Measurements from ENCODE around the gene LRRTM4.

DNA sequence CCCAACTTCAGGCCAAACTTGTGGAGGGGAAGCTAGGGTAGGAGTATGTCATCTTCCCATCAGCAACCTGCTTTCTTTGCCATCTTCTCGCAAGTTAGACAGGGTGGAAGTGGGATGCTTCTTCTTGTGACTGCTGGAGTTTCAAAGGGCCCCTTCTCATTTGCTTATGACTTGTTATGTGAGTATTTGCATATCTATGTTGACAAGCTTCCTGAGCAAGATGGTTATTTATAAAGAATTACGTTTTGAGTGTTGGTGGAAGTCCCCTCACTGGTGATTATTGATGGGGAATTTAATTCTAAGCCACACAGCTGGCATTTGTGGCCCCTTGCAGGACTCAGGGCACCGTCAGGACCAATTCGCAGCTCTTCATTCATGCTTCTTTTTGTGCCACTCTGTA, 791.0 kb downstream of the LRRTM4 start:
- TF ChIP-seq POLR2A (IDR thresholded peaks at IDR 0.05), result no peak
- TF ChIP-seq, protein P1, sequence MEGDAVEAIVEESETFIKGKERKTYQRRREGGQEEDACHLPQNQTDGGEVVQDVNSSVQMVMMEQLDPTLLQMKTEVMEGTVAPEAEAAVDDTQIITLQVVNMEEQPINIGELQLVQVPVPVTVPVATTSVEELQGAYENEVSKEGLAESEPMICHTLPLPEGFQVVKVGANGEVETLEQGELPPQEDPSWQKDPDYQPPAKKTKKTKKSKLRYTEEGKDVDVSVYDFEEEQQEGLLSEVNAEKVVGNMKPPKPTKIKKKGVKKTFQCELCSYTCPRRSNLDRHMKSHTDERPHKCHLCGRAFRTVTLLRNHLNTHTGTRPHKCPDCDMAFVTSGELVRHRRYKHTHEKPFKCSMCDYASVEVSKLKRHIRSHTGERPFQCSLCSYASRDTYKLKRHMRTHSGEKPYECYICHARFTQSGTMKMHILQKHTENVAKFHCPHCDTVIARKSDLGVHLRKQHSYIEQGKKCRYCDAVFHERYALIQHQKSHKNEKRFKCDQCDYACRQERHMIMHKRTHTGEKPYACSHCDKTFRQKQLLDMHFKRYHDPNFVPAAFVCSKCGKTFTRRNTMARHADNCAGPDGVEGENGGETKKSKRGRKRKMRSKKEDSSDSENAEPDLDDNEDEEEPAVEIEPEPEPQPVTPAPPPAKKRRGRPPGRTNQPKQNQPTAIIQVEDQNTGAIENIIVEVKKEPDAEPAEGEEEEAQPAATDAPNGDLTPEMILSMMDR (IDR thresholded peaks at IDR 0.05), result no peak

All from thyroid gland (tissue), 4 donors.